ENCODE measurements around the gene CAP2.

The CAP2 gene

GRCh38 chr6:17446713-17447112, 53.3 kb downstream of the CAP2 start:
- no peak for DNase-seq

GRCh38 chr6:17448165-17448564, 54.8 kb downstream of the CAP2 start:
- DNase-seq: no peak

DNA sequence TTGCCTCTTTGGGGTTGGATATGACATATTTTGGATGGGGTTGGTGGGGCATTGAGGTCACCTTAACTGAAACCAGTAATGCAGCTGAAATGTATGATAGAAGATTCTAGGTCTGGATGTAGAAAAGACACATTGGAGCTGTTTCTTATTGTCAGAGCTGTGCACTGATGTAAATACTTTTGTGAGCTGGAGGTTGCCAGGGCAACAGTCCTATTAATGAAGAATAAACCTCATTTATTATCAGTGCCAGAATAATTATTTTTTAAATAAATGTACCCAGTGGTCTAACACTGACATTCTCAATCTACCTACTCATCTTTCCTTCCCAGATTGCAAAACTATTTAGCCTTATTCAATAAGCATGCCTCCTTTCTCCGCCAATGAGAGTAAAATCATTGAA, 57.0 kb downstream of the CAP2 start:
- DNase-seq: no peak

DNA sequence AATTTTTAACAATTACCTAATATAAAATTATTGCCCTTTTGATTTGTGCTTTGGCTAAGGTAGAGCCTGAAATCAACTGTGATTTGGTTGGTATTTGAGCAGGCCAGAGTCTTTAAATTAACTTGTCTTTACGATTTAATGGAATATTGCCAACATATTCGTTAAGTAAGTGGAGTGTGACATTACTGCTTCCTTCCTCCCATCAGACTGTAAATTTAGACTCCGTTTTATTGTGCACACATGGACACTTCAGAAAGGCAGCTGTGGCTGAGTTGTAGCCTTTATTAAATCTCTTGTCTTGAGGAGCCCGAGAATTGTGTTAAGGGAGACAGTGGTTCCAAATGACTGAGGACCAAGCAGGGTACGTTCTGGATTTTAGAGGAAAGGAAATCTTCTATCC, 57.4 kb downstream of the CAP2 start:
- peak; percentile 21 to 50 for DNase-seq

DNA sequence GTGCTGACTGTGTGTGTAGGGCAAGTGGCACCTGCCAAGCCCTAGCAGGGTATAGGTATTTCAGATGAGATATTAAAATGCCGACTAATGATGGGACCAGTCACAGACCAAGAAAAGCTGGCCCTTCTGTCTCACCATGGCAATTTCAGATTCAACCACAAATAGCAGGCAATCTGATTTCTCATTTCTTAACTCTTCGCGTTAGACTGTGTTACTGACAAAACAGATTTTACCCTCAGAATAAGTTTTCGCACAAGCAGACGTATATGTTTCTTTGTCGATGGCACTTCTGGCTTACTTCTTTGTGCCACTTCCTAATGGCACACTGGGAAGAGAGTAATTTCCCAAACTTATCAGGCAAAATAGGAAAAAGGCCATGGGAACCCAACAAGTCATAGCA, 58.7 kb downstream of the CAP2 start:
- DNase-seq: no peak

GRCh38 chr6:17454316-17455005, 61.1 kb downstream of the CAP2 start:
- no peak for DNase-seq

DNA sequence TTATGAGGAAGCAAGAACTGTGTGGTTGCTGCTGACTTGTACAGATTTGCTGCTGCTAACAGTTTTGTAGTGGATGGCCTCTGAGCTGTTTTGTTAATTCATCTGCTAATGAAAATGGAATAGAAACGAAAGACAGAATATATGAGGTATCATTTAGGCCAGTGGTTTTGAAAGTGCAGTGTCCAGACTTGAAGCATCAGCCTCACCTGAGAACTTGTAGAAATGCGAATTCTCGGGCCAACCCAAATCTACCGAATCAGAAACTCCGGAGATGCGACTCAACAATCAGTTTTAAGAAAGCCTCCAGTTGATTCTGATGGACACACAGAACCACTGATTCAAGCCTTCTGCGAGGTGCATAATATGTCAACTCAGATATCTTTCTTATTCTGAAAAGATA, 62.5 kb downstream of the CAP2 start:
- DNase-seq: no peak

- DNase-seq: no peak
Observed at GRCh38 chr6:17456711-17457110, 63.3 kb downstream of the CAP2 start.

- DNase-seq: no peak
Observed at GRCh38 chr6:17457405-17457804, 64.0 kb downstream of the CAP2 start.

- no peak for DNase-seq
Observed at GRCh38 chr6:17457956-17458355, 64.6 kb downstream of the CAP2 start.

- no peak for DNase-seq
Observed at GRCh38 chr6:17458966-17459365, 65.6 kb downstream of the CAP2 start.

GRCh38 chr6:17460862-17461261, 67.5 kb downstream of the CAP2 start:
- DNase-seq: no peak

- DNase-seq: no peak
Observed at GRCh38 chr6:17466147-17466546, 72.8 kb downstream of the CAP2 start.

DNA sequence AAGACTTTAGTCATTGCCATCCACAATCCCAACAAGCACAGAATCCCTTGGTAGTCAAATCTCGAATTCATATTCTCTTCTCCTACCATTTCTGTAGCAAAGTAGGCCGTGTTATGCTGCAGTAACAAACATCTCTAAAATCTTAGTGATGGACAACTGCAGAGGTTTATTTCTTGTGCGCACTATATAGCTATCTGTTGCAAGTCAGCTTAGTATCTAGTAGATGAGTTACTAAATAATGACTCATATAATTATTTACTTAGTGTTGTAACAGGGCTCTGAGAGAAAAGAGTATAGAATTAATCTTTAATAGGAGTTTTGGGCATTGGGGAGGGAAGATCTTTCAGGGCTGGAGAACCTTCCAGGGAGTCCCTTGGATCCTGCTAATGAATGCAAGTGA, 73.3 kb downstream of the CAP2 start:
- no peak for DNase-seq

DNA sequence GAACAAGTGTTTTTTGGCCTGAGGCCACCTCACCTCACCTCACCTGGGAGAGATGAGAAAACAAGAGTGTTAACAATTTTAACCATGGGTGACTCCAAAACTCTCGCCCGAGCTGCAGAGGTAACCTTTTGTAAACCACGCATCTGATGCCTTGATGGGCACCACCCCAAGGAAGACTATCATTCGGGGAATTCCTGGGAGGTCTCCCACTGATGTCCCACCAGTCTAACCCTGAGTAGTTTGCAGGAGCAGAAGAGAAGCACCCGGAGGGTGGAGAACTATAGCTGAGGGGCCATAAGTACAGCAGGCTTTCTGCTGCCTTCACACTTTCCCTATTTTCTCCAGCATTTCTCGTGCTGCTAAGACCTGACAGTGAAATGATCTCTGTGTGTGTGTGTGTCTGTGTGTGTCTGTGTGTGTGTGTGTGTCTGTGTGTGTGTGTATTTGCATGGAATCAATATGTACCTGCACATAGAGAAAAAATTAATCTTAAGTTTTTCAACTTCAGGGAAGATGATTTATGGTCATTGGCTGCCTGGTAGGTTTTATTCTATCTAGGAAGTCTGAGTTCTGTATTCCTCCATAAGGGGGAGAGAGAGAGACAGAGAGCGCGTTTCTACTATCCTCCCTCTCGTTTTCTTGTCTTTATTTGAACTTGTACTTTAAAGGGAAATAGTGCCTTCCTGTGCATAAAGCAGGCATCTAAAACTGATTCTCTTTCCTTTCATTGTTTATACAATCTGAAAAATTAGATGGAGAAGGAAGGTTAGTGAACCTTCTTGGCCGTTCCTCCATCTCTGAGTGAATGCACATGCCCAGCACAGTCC, 75.8 kb downstream of the CAP2 start:
- no peak for DNase-seq

DNA sequence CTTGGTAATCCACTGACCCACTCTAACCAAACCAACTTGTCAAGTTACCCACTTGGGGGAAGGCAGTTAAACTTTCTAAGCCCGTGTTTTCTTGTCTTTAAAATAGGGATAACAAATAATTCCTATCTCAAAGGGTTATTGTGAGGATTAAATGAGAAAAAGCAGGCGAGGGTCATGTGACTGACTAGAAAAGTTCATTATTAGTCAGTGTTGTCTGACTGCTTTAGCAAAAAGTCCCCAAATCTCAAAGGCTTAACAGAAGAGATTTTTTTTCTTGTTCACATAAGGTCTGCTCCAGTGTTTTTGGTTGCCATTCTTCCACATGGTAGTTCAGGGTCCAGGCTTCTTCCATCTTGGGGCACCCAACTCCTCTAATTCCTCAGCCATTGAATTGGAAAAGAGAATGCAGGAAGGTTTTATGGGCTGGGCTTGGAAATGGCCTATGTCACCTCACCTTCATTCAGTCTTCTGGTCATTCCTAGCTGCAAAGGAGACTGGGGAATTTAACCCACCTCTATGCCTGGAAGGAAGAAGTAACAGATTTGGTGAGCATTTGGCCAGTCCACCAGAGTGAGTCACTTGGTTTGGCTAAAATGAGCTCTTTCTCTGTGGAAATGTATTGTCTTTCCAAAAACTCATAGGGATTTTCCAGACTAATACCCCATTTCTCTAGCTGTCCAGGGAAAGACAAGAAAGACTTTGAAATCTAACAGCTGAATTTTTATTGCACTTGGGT, 77.0 kb downstream of the CAP2 start:
- no peak for DNase-seq

GRCh38 chr6:17470938-17471327, 77.5 kb downstream of the CAP2 start:
- DNase-seq: no peak

DNA sequence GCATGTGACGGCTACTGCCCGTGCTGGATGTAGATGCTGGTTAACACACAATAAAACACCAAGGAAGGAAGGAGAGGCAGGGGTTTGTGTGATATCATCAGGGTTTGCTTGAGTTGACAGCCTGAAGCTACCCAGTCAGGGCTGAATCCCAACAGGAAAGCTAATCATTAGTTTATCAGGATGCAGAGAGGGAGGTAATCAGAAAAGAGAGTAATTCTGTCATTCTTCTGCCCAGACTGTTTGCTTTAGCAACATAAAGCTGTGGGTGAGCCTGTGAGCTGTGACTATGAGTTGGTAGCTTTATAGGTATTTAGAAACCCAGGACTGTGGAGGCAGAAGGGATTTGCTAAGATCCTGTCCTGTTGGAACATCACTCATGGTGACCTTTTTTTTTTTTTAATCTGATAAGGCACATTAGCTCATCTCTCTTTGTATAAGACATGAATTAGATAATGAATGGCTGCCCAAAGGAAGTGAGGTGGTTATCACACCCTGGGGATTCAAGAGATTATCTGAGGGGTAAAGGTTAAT, 79.3 kb downstream of the CAP2 start:
- peak; percentile 47 to 71 for DNase-seq

- peak; percentile 6 to 64 for DNase-seq
Observed at GRCh38 chr6:17473554-17473953, 80.2 kb downstream of the CAP2 start.

DNA sequence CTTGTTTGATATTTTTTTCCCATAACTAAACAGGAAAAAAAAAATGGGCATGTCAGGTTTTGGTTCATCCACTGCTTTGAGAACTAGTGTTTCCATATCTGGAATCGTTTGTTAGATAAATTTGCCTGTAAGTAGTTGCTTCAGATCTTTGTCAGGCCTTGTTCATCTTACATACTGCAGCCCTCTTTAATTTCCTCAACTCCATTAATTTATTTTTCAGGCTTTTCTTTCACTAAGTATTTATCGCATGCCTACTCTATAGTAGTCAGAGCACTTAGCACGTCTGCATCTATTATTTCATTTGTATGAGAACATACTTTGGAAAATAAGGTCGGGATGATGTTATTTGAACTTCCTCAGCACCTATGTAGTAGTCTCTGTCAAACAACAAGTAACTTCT, 80.9 kb downstream of the CAP2 start:
- no peak for DNase-seq

DNA sequence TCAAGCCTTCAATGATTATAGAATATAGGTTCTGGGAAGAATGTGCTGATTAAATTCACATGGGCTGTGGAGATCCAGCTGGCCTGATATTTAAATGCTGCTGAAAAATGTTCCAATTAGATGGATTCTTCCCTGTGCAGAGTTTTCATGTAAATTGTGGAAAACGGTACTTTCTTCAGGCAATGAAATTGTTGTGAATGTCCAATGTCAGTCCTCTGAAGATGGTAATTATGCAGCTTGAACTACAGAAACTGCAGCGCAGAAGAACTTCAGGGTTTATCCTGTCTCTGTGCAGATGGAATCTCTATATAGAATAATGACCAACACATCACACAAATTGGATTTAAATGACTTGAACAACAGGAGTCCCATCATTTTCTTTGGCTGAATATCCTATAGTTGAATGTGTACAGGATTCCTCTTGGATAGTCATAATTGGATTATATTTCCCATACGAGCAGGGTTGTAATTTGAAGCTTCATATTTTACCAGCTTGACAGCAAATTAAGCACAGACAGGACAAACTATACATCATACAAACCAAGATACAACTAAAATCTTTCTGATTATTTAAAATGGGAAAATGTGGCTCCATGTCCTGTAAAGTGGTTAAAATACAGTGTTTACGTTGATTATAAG, 82.3 kb downstream of the CAP2 start:
- DNase-seq: peak in 1 of 2 experiments; percentile 11

DNA sequence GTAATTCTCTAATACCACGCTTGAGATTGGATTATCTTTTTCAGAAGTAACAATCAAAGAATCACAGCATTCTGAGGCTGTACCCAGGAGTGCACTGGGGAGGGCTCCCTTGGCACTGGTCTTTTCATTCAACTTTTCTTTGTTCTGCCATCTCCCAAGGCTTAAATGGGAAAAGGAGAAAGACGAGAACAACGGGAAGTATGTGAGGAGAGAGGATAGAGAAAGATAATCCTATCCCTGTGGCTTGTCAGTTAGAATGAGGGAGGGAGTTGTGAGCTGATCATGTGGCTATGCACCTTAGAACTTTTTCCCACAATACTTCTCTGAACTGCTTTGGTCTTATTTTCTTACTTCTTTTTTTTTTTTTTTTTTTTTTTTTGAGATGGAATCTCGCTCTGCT, 83.1 kb downstream of the CAP2 start:
- no peak for DNase-seq

- no peak for DNase-seq
Observed at GRCh38 chr6:17477356-17477755, 84.0 kb downstream of the CAP2 start.

All from NCI-H2081 (cell line).